DND-41 (cell line): ENCODE measurements around the gene OSBPL5.

Experiments used
- EZH2 ChIP-seq: IDR thresholded peaks from 3 replicates; pipeline ENCODE4 v1.6.1; 2012; ENCODE audit warnings: borderline replicate concordance, low read depth, mild to moderate bottlenecking, moderate library complexity, low read length, inconsistent platforms; ENCODE audit not compliant: severe bottlenecking
- TF ChIP-seq, protein P1 (sequence below): IDR thresholded peaks from 2 replicates; pipeline ENCODE4 v1.5.1; 2012; ENCODE audit warnings: borderline replicate concordance, low read length, moderate library complexity, mild to moderate bottlenecking; ENCODE audit not compliant: poor library complexity, severe bottlenecking; ENCODE audit errors: extremely low read depth

DNA sequence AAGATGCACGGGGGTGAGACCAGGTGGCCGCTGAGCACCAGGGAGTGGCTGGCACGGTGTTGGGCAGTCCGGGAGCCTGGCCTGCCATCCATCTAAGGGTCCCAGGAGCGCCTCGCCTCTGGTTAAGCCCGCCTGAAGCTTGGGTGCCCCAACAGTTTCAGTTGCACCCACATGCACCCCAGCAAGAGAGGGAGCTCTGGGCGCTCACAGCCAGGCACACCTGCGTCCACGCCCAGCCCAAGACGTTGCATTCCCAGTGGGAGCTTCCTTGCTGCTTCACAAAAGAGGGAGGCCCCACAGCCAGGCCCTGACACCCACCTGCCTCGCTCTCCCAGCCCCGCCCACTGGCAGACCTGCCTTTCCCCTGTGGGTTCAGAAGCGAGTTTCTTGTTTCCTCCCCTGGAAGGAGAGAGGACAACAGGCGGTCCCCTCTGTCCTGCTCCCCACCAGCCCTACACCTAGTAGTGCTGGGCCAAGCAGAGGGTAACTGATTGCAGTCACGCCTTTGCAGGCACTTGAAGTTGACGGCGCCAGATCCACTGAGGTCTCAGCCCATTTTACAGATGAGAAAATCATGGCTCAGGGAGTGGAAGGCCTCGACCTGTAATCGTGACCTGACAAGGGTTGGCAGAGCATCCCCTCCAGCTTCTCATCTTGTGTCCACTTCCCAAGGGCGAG, 35.4 kb downstream of the OSBPL5 start:
- TF ChIP-seq, protein P1, sequence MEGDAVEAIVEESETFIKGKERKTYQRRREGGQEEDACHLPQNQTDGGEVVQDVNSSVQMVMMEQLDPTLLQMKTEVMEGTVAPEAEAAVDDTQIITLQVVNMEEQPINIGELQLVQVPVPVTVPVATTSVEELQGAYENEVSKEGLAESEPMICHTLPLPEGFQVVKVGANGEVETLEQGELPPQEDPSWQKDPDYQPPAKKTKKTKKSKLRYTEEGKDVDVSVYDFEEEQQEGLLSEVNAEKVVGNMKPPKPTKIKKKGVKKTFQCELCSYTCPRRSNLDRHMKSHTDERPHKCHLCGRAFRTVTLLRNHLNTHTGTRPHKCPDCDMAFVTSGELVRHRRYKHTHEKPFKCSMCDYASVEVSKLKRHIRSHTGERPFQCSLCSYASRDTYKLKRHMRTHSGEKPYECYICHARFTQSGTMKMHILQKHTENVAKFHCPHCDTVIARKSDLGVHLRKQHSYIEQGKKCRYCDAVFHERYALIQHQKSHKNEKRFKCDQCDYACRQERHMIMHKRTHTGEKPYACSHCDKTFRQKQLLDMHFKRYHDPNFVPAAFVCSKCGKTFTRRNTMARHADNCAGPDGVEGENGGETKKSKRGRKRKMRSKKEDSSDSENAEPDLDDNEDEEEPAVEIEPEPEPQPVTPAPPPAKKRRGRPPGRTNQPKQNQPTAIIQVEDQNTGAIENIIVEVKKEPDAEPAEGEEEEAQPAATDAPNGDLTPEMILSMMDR, result no peak
- TF ChIP-seq EZH2, result no peak
